Occipital lobe (tissue), 2 donors: Measurements from ENCODE around the gene ILK. TPM values are rescaled to one million over a fixed set of nuclear protein-coding genes. Genes with fewer than 3 reads are reported as not detected.

Source experiments
- DNase-seq: peaks from one replicate; lab custom pipeline; 2025; lab: John Stamatoyannopoulos, UW
- total RNA-seq: library from RNA; depleted of rRNA; stranded (reverse); fragments of >200 nt; gene quantifications from one replicate; pipeline ENCODE4 v1.2.3, GENCODE V29; 2014

The ILK gene
- total RNA-seq, 1 donor from 2014 or later, result 44.9 TPM

- no peak for DNase-seq
These were observed 18.2 kb downstream of the ILK start for GRCh38 chr11:6621711-6622211.

GRCh38 chr11:6622261-6623171 lies 18.9 kb downstream of the ILK start:
- DNase-seq, result no peak

- DNase-seq, result no peak
These were observed 20.1 kb downstream of the ILK start for GRCh38 chr11:6623391-6624363.

GRCh38 chr11:6625156-6625831 lies 21.7 kb downstream of the ILK start:
- DNase-seq, result no peak

- no peak for DNase-seq
These were observed 22.4 kb downstream of the ILK start for GRCh38 chr11:6625832-6626420.

GRCh38 chr11:6626971-6627761 lies 23.6 kb downstream of the ILK start:
- no peak for DNase-seq

- no peak for DNase-seq
These were observed 24.2 kb downstream of the ILK start for GRCh38 chr11:6627762-6628241.

GRCh38 chr11:6628526-6628925 lies 25.0 kb downstream of the ILK start:
- DNase-seq, result no peak

- DNase-seq, result no peak
These were observed 26.0 kb downstream of the ILK start for GRCh38 chr11:6629573-6629891.

- no peak for DNase-seq
These were observed 26.5 kb downstream of the ILK start for GRCh38 chr11:6629892-6630631.

GRCh38 chr11:6630632-6631291 lies 27.2 kb downstream of the ILK start:
- DNase-seq, result no peak

- DNase-seq, result no peak
These were observed 27.9 kb downstream of the ILK start for GRCh38 chr11:6631361-6631890.

GRCh38 chr11:6632116-6633073 lies 28.8 kb downstream of the ILK start:
- DNase-seq, result no peak

GRCh38 chr11:6633422-6634408 lies 30.1 kb downstream of the ILK start:
- DNase-seq, result no peak

- DNase-seq, result no peak
These were observed 31.0 kb downstream of the ILK start for GRCh38 chr11:6634534-6634933.
